CD4-positive, alpha-beta T cell treated with Interleukin-1 beta for 1 hour (primary cell): ENCODE results near the gene MCMBP.
"Not testable (repeated sequence)": the region's sequence is repeated elsewhere in the genome, so short reads cannot be mapped to it uniquely, and the experiment has no call there.

Source experiments
- DNase-seq, 2 donors: peaks; one replicate each; pipeline ENCODE4 v3.0.0-alpha.2; 2020 to 2022

The MCMBP gene

GRCh38 chr10:119872610-119872859 is at the start of gene MCMBP:
Gene MCMBP, minus strand, starts transcription at chr10:119872843. Its CDS starts 259 bp downstream, at chr10:119872584.
- no peak for DNase-seq

- no peak for DNase-seq
Observed at GRCh38 chr10:119919826-119920225, 47.2 kb upstream of the MCMBP start.

- DNase-seq: no peak
Observed at GRCh38 chr10:119919271-119919670, 46.6 kb upstream of the MCMBP start.

GRCh38 chr10:119917777-119918176 is 45.1 kb upstream of the MCMBP start:
- no peak for DNase-seq

GRCh38 chr10:119910689-119911088 is 38.0 kb upstream of the MCMBP start:
- DNase-seq: no peak

- no peak for DNase-seq
Observed at GRCh38 chr10:119908166-119908565, 35.5 kb upstream of the MCMBP start.

- DNase-seq: not testable (repeated sequence)
Observed at GRCh38 chr10:119907695-119908094, 35.1 kb upstream of the MCMBP start.

GRCh38 chr10:119903946-119904666 is 31.5 kb upstream of the MCMBP start:
- no peak for DNase-seq

GRCh38 chr10:119898577-119898976 is 25.9 kb upstream of the MCMBP start:
- DNase-seq: no peak

- no peak for DNase-seq
Observed at GRCh38 chr10:119896937-119897770, 24.5 kb upstream of the MCMBP start.

GRCh38 chr10:119896061-119896655 is 23.5 kb upstream of the MCMBP start:
- no peak for DNase-seq

- no peak for DNase-seq
Observed at GRCh38 chr10:119893845-119894427, 21.3 kb upstream of the MCMBP start.

GRCh38 chr10:119893074-119893473 is 20.4 kb upstream of the MCMBP start:
- no peak for DNase-seq

- peak; percentile 91 to 92 for DNase-seq
Observed at GRCh38 chr10:119892188-119893065, 19.8 kb upstream of the MCMBP start, which contains the start of gene SEC23IP. Gene SEC23IP, plus strand, starts transcription at chr10:119892730. Its CDS starts 53 bp downstream, at chr10:119892783.

GRCh38 chr10:119891849-119892187 is 19.2 kb upstream of the MCMBP start:
- not testable (repeated sequence) for DNase-seq

GRCh38 chr10:119890307-119890706 is 17.7 kb upstream of the MCMBP start:
- not testable (repeated sequence) for DNase-seq

GRCh38 chr10:119889201-119889600 is 16.6 kb upstream of the MCMBP start:
- not testable (repeated sequence) for DNase-seq

GRCh38 chr10:119888715-119889114 is 16.1 kb upstream of the MCMBP start:
- DNase-seq: not testable (repeated sequence)

GRCh38 chr10:119886070-119886469 is 13.4 kb upstream of the MCMBP start:
- not testable (repeated sequence) for DNase-seq

GRCh38 chr10:119883901-119884611 is 11.4 kb upstream of the MCMBP start:
- not testable (repeated sequence) for DNase-seq

- no peak for DNase-seq
Observed at GRCh38 chr10:119878524-119878923, 5.9 kb upstream of the MCMBP start.
